ENCODE results near the gene WRAP53.
"Not testable (repeated sequence)": the region's sequence is repeated elsewhere in the genome, so short reads cannot be mapped to it uniquely, and the experiment has no call there.

Gene WRAP53

GRCh38 chr17:7687908-7688807 is at the start of gene WRAP53:
Gene WRAP53, plus strand, starts transcription at chr17:7688477. Its CDS starts 172 bp downstream, at chr17:7688649.
- peak within 1 kb of the TSS; percentile 75 for H3K4me3 ChIP-seq (ENCODE audit: low read depth, low read length)
- peak; percentile 90 for TF ChIP-seq CTCF (IDR thresholded peaks at IDR 0.05; ENCODE audit: low read depth, low read length)

- TF ChIP-seq CTCF (IDR thresholded peaks at IDR 0.05; ENCODE audit: low read depth, low read length) = no peak
- no peak overlapping the region for H3K4me3 ChIP-seq (ENCODE audit: low read depth, low read length)
Observed at GRCh38 chr17:7640783-7641182, 47.5 kb upstream of the WRAP53 start.

- H3K4me3 ChIP-seq (ENCODE audit: low read depth, low read length) = not testable (repeated sequence)
Observed at GRCh38 chr17:7641635-7642034, 46.6 kb upstream of the WRAP53 start.

GRCh38 chr17:7644775-7645174 is 43.5 kb upstream of the WRAP53 start:
- H3K4me3 ChIP-seq (ENCODE audit: low read depth, low read length) = no peak overlapping the region
- no peak for TF ChIP-seq CTCF (IDR thresholded peaks at IDR 0.05; ENCODE audit: low read depth, low read length)

GRCh38 chr17:7646457-7646856 is 41.8 kb upstream of the WRAP53 start:
- TF ChIP-seq CTCF (IDR thresholded peaks at IDR 0.05; ENCODE audit: low read depth, low read length) = no peak
- no peak overlapping the region for H3K4me3 ChIP-seq (ENCODE audit: low read depth, low read length)

- no peak for TF ChIP-seq CTCF (IDR thresholded peaks at IDR 0.05; ENCODE audit: low read depth, low read length)
- H3K4me3 ChIP-seq (ENCODE audit: low read depth, low read length) = no peak overlapping the region
Observed at GRCh38 chr17:7647018-7647417, 41.3 kb upstream of the WRAP53 start.

GRCh38 chr17:7650509-7651096 is 37.7 kb upstream of the WRAP53 start, which contains the start of gene ATP1B2:
Gene ATP1B2, plus strand, starts transcription at chr17:7650926. Its CDS starts 593 bp downstream, at chr17:7651519.
- 0 out of 2 replicates have a peak within 1 kb of the TSS, but pooled peaks have one; percentile 20 for H3K4me3 ChIP-seq (ENCODE audit: low read depth, low read length)
- no peak for TF ChIP-seq CTCF (IDR thresholded peaks at IDR 0.05; ENCODE audit: low read depth, low read length)
